ENCODE data around the gene MSI2. TPM values are rescaled to one million over a fixed set of nuclear protein-coding genes. Genes with fewer than 3 reads are reported as not detected.

MSI2 gene
- total RNA-seq, 6 experiments from 2014 or later = 12.0 to 22.6 (median 19.4) TPM

GRCh38 chr17:57451191-57451590 lies 194.9 kb downstream of the MSI2 start:
- TF ChIP-seq, protein P1, sequence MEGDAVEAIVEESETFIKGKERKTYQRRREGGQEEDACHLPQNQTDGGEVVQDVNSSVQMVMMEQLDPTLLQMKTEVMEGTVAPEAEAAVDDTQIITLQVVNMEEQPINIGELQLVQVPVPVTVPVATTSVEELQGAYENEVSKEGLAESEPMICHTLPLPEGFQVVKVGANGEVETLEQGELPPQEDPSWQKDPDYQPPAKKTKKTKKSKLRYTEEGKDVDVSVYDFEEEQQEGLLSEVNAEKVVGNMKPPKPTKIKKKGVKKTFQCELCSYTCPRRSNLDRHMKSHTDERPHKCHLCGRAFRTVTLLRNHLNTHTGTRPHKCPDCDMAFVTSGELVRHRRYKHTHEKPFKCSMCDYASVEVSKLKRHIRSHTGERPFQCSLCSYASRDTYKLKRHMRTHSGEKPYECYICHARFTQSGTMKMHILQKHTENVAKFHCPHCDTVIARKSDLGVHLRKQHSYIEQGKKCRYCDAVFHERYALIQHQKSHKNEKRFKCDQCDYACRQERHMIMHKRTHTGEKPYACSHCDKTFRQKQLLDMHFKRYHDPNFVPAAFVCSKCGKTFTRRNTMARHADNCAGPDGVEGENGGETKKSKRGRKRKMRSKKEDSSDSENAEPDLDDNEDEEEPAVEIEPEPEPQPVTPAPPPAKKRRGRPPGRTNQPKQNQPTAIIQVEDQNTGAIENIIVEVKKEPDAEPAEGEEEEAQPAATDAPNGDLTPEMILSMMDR (IDR thresholded peaks at IDR 0.05) = no peak
- TF ChIP-seq POLR2A (IDR thresholded peaks at IDR 0.05) = no peak
- Histone ChIP-seq H3K27ac (no peak overlapping the region), H3K36me3 (no peaks in the 10 kb centered on the region), H3K9me3 (no peaks in the 10 kb centered on the region), H3K27me3 (no peaks in the 10 kb centered on the region), H3K4me3 (no peak overlapping the region), H3K4me1 (no peaks in the 10 kb centered on the region)
- ATAC-seq (no peak), DNase-seq (peak in 1 of 3 donors; percentile 1)
- intact Hi-C loops (cut with DNase I) = loop anchor here in 1 of 2 donors (10.0 kb wide), 1 partner anchor 64 kb away; no protein-coding TSS in a partner anchor
- 90% methylated on average over 4 of the region's 8 CpGs for WGBS (ENCODE audit: insufficient coverage, low coverage, low lambda C conversion rate, missing lambda C conversion rate)

DNA sequence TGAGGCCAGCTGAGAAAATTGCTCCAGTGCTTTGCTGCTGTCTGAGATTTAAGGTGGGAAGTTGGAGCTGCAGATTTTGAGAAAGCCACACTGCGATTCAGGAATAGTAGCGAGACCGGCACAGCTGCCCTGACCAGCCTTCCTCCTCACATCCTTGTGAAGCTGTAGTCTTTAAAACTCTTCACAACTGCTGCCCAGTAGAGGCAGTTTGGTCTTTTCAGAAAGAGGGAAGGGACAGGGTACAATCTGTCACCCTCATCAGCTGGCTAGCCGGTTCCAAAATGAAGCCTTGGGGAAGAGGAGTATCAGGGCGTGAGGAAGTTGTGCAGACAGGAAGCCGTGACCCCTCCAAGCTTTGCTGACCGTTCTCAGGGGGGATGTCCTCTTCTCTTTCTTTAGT lies 195.3 kb downstream of the MSI2 start:
- WGBS (ENCODE audit: insufficient coverage, low coverage, low lambda C conversion rate, missing lambda C conversion rate) = 76% methylated on average over 3 of the region's 7 CpGs
- ATAC-seq = peak in 1 of 4 donors; percentile 13
- no peak for TF ChIP-seq POLR2A (IDR thresholded peaks at IDR 0.05)
- TF ChIP-seq, protein P1 (IDR thresholded peaks at IDR 0.05) = no peak
- no peaks in the 10 kb centered on the region for H3K36me3 ChIP-seq
- H3K27me3 ChIP-seq = no peaks in the 10 kb centered on the region
- H3K27ac ChIP-seq = no peak overlapping the region
- no peak overlapping the region for H3K4me3 ChIP-seq
- intact Hi-C loops (cut with DNase I) = loop anchor here in 1 of 2 donors (10.0 kb wide), 1 partner anchor 63 kb away; no protein-coding TSS in a partner anchor
- no peak for DNase-seq
- H3K9me3 ChIP-seq = no peaks in the 10 kb centered on the region
- no peaks in the 10 kb centered on the region for H3K4me1 ChIP-seq

GRCh38 chr17:57453841-57454425 lies 197.6 kb downstream of the MSI2 start:
- TF ChIP-seq, protein P1 (IDR thresholded peaks at IDR 0.05) = no peak
- TF ChIP-seq POLR2A (IDR thresholded peaks at IDR 0.05) = no peak
- no peaks in the 10 kb centered on the region for H3K36me3 ChIP-seq
- H3K9me3 ChIP-seq = no peaks in the 10 kb centered on the region
- peak in 1 of 3 donors; percentile 21 for DNase-seq
- peaks cover 0 to 4% (median 0%) of the 10 kb centered on the region in 4 donors for H3K4me1 ChIP-seq
- no peaks in the 10 kb centered on the region for H3K27me3 ChIP-seq
- no peak overlapping the region for H3K4me3 ChIP-seq
- ATAC-seq = no peak
- 93% methylated on average over 3 of the region's 7 CpGs for WGBS (ENCODE audit: insufficient coverage, low coverage, low lambda C conversion rate, missing lambda C conversion rate)
- intact Hi-C loops (cut with DNase I) = loop anchor here in 1 of 2 donors (10.0 kb wide), 1 partner anchor 61 kb away; no protein-coding TSS in a partner anchor
- H3K27ac ChIP-seq = no peak overlapping the region

DNA sequence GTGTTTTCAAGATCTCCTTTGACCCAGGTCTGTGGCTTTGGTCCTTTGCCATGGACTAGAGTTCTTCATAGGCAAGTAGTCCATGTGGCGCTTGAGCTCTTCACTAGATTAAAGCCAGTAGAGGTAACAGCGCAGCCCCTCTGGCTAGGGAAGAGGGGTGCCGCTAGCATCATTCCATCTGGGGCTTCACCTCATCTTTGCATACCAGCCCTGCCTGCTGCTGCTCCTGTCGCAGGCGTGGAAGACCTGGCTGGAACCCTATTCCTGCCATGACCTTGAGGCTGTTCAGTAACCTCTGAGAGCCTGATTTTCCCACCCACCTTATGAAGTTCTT lies 198.4 kb downstream of the MSI2 start:
- peaks cover 0 to 5% (median 0%) of the 10 kb centered on the region in 4 donors for H3K4me1 ChIP-seq
- H3K27ac ChIP-seq = no peak overlapping the region
- no peaks in the 10 kb centered on the region for H3K36me3 ChIP-seq
- H3K9me3 ChIP-seq = no peaks in the 10 kb centered on the region
- intact Hi-C loops (cut with DNase I) = loop anchor here in 1 of 2 donors (10.0 kb wide), 1 partner anchor 60 kb away; no protein-coding TSS in a partner anchor
- DNase-seq (peak in 1 of 3 donors; percentile 12), ATAC-seq (no peak)
- H3K27me3 ChIP-seq = no peaks in the 10 kb centered on the region
- no CpG with 5 or more reads among the region's 5 CpGs for WGBS (ENCODE audit: insufficient coverage, low coverage, low lambda C conversion rate, missing lambda C conversion rate)
- TF ChIP-seq, protein P1 (IDR thresholded peaks at IDR 0.05) = no peak
- TF ChIP-seq POLR2A (IDR thresholded peaks at IDR 0.05) = no peak
- H3K4me3 ChIP-seq = no peak overlapping the region

Data from right lobe of liver (tissue), 6 donors.